Stimulated activated CD8-positive, alpha-beta memory T cell treated with anti-CD3 and anti-CD28 coated beads, Interleukin-12 subunit alpha, Interleukin-12 subunit beta, amount 100 ng/mL, for 1 hour (primary cell): ENCODE data around the gene RAPSN.

Source experiments
- DNase-seq: peaks from one replicate; pipeline ENCODE4 v3.0.0-alpha.2; 2020; ENCODE audit warnings: low read depth

RAPSN gene

GRCh38 chr11:47431356-47432083 lies 17.4 kb downstream of the RAPSN start:
- DNase-seq, result no peak

DNA sequence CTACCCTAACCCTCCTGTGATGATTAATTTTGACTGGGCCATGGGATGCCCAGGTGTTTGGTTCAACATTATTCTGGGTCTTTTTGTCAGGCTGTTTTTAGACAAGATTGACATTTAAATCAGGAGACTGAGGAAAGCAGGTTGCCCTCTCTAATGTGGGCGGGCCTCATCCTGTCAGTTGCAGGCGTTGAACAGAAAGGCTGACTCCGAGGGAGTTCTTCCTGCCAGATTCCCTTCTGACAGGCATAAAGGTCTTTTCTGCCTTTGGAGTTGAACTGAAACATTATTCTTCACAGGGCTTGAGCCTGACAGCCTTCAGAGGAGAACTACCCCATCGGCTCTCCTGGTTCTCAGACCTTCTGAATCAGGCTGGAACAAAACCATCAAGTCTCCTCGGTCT lies 18.4 kb downstream of the RAPSN start:
- no peak for DNase-seq

DNA sequence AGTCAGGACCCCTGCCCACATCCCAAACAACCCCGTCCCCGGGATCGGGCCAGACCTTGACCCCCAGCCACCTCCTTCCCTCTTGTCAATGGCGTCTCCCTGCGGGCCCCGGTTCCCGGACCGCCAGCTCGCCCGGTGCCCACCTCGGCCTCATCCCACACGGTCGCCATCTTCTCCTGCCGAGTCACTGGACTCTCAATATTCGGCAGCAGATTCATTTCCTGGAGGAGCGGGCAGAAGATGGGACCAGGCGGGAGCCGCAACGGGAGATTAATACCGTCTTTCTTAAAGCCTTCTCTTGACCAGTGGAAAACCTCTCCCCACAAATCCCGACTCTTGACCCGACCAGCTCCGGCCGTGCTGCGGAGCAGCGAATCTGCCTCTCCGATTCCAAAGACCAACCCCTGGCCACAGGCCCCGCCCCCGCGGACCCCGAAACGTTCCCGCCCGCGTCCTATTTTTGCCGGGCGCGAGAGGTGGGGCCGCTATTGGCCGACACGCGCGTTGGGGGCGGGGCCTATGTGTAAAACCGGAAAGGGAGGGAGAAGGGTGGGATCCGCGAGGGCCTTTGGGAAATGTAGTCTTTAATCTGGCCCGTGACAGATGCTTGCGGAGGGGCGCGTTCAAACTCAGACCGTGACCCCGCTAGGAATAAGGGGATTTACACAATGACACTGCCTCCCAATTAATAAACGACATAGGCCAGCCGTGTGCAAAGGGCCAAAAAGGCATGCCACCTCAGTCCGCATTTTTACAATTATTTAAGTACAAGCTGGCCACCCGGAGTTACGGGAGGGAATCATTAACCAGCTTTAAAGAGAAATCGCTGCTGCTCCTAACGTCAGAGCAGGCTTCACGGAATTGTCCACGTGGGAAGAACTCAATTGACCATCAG lies 22.6 kb downstream of the RAPSN start, which contains the start of gene PSMC3:
Gene PSMC3 (minus strand): TSS at position 378 of the 895 bp plus-strand sequence. CDS start 160 bp downstream, at position 218.
- DNase-seq, result peak; percentile 97

DNA sequence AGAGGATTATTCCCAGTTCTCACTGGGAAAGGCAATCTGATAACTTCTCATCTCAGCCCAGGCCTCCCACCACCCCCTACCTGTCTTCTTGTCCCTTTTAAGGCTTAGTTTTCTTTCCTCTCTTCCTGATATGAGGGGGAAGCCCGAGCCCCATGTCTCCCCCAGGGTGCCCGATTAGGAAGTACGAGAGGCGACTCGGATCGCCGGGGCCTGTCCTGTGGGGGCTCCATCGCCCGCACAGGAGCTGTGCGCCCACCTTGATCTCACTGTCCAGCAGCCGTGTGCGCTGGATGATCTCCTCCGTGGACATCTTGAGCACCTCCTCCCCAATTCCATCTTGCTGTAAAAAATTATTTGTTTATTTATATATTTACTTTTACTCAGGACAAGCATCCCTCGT lies 23.3 kb downstream of the RAPSN start:
- no peak for DNase-seq

GRCh38 chr11:47418454-47419259 lies 30.3 kb downstream of the RAPSN start:
- no peak for DNase-seq

DNA sequence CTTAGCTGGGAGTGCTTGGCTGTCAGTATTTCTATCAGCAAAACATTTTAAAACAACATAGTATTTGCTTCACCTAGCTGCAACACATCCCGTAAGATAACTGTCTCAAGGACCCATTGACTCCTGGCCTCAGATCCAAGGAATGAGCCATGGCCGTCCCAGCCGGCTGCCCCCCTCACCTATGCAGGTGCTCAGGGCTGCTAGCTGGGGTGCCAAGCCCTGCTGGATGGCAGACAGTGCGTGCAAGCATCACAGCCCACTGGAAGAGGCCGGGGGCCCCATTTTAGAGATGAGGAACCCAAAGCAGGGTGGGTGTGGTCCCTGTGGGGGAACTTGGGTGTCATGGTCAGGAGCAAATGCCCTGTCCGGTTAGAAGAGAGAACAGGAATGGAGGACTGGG lies 31.2 kb downstream of the RAPSN start:
- DNase-seq, result no peak

DNA sequence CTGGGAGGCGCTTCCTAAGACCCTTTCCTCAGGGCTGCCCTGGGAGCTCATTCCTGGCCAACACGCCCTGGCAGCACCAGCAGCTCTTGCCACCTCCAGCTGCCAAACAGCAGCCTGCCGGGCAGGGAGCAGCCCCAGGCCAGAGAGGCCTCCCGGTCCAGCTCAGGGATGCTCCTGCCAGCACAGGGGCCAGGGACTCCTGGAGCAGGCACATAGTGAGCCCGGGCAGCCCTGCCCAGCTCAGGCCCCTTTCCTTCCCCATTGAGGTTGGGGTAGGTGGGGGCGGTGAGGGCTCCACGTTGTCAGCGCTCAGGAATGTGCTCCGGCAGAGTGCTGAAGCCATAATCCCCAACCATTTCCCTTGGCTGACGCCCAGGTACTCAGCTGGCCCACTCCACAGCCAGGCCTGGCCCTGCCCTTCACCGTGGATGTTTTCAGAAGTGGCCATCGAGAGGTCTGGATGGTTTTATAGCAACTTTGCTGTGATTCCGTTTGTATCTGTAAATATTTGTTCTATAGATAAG lies 32.9 kb downstream of the RAPSN start:
- no peak for DNase-seq

DNA sequence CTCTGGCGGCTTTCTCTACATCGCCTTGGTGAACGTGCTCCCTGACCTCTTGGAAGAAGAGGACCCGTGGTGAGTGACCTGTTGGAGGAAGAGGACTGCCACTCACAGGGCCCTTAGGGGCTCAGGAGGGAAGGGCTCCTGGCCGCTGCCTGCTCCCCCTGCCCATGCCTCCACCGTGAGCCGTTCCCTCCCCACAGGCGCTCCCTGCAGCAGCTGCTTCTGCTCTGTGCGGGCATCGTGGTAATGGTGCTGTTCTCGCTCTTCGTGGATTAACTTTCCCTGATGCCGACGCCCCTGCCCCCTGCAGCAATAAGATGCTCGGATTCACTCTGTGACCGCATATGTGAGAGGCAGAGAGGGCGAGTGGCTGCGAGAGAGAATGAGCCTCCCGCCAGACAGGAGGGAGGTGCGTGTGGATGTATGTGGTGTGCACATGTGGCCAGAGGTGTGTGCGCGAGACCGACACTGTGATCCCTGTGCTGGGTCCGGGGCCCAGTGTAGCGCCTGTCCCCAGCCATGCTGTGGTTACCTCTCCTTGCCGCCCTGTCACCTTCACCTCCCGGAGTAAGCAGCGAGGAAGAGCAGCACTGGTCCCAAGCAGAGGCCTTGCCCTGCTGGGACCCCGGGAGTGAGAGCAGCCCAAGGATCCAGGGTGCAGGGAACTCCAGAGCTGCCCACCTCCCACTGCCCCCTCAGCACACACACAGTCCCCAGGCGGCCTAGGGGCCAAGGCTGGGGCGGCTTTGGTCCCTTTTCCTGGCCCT lies 33.7 kb downstream of the RAPSN start:
- DNase-seq, result no peak

GRCh38 chr11:47414685-47415070 lies 34.3 kb downstream of the RAPSN start:
- DNase-seq, result no peak

- no peak for DNase-seq
These were observed 34.8 kb downstream of the RAPSN start for GRCh38 chr11:47413908-47414684.

DNA sequence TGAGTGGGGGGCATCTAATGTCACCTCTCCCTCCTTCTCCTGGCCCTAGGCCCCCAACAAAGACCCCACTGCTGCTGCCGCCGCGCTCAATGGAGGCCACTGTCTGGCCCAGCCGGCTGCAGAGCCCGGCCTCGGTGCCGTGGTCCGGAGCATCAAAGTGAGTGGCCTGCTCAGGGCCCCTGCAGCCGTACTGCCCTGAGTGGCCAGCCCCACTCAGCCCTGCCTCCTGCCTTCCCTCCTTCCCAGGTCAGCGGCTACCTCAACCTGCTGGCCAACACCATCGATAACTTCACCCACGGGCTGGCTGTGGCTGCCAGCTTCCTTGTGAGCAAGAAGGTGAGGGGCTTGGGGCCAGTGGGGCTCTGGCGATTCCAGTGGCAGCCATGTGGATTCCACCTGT lies 35.6 kb downstream of the RAPSN start:
- DNase-seq, result no peak

DNA sequence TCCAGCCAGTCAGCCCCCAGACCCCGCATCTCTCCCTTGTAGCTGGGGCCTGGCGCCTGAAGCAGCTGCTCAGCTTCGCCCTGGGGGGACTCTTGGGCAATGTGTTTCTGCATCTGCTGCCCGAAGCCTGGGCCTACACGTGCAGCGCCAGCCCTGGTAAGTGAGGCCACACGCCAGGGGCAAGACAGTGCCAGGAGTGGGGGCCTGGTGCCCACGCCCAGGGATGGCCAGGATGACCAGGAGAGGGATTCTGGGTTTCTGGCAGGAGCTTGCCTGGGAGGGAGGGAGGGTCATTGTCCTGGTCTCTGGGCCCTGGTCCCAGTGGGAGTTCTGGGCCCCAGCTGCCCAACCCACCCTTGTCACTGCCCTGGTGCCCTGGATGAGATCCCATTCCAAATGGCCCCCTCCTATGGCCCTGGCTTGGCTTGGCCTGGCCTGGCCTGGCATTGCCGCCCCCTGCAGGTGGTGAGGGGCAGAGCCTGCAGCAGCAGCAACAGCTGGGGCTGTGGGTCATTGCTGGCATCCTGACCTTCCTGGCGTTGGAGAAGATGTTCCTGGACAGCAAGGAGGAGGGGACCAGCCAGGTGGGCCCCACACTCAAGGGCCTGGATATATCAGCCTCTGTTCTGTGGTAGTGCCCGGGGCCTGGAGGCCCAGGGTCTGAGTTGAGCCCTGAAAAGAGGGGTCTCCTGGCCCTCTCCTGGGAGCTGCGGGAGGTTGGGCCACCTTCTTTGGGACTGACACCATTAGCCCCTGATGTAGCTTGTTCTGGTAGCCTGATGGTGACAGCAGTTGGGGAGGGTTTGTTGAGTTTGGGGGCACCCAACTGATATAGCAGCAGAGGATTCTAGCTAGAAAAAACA lies 36.8 kb downstream of the RAPSN start:
- DNase-seq, result peak; percentile 32

DNA sequence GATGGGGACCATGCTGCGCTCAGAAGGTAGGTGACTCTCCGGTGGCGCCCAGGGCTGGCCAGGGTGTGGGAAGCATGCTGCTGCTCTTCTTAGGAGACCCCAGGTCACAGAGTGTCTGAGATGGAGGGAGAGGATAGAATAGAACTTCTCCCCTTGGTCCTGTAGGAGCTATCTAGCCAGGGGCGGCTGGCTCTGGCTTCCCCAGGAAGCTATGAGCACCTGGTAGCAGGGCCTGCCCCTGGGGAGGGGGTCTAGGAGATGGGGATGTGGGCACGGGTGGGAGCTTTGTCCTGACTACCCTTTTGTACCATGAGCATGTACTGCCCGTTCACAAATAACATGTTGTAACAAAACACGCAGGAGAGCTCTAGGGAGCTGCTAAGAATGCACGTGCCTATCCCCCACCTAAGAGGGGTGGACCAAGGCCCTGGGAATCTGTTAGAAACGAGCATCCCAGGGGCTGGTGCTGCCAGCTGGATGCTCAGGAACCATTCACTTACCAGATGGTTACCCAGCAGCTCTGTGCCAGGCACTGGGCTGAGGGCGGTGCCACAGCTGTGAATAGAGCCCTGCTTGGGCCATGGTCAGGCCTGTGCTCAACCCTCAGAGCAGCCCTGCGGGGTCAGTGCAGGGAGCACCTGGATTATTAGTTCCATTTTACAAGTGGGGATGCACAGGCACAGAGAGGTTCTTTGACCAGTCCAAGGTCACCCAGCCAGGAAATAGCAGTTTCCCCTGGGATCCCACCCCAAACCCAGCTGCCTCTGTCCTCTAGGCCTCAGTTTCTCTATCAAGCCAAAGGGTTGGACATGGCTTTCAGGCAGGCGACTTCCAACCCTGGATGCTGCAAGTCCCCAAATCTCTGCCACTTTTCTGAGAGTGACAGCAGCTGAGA lies 38.3 kb downstream of the RAPSN start:
- no peak for DNase-seq

- DNase-seq, result no peak
These were observed 39.2 kb downstream of the RAPSN start for GRCh38 chr11:47409440-47410369.

DNA sequence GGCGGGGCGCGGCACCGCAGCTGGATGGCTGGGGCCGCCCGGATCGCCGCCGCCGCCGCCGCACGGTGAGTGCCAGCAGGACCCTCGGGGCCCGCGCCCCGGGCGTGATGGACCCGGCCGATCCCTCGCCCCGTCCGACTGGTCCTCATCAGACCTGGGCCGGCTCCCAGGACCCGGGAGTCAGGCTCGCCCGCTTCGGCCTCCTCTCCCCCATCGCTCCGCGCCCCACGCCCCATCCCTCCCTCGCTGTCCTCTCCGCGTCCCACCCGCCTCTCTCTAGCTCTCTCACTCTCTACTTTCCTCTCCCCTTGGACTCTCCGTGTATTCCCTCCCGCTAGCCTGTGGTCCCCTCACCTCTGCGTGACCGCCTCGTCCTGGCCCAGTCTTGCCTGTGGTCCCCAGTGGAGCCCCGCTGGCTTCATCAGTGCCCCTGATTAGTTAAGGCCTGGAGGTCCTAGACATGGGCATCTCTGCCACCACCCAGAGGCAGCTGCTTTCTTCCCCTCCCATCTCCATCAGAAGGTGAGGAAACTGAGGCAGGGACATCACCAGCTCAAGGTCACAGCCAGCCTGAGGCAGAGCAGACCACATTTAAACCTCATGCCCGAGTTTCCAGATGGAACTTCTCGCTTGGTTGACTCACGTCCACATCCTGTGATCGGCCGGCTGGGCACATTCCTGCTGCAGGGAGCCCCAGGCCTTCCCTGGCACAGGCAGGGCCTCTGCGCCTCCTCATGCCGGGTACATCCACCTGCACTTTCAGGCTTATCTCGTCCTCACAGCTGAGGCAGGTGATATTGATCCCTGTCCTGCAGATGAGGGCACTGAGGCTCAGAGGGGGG lies 40.1 kb downstream of the RAPSN start:
- DNase-seq, result no peak
